ENCODE results near the gene SMYD3.

SMYD3 gene

GRCh38 chr1:246417813-246418564 lies 89.1 kb downstream of the SMYD3 start:
- no peak for DNase-seq (ENCODE audit: low read depth in 3 of 3, low spot score in 1 of 3)

DNA sequence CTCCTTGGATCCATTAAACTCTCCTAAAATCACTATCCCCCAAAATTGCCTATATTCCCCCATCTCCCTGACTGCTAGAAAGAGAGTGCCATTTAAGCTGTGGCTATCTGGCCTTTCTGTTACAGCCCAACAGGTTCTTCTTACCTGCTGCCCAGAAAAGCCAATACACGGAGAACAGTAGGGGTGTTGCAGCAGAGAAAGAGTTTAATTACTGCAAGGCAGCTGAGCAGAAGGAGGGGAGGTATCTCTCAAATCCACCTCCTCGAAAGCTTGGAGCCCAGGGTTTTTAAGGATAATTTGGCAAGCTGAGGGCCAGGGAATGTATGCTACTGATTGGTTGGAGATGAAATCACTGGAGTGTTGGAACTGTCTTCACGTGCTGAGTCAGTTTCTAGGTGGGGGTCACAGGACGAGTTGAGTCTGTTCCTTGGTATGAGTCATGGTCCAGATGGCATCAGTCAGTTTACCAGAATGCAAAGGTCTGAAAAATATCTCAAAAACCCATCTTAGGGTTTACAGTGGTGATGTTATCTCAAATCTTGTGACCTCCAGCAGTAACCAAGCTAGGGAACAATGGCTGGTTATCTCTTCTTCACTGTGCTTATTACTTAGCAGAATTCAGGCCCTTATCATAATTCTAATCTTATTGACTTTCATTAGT lies 89.8 kb downstream of the SMYD3 start:
- no peak for DNase-seq (ENCODE audit: low read depth in 3 of 3, low spot score in 1 of 3)

GRCh38 chr1:246416261-246416660 lies 90.8 kb downstream of the SMYD3 start:
- DNase-seq (ENCODE audit: low read depth in 3 of 3, low spot score in 1 of 3) = no peak

DNA sequence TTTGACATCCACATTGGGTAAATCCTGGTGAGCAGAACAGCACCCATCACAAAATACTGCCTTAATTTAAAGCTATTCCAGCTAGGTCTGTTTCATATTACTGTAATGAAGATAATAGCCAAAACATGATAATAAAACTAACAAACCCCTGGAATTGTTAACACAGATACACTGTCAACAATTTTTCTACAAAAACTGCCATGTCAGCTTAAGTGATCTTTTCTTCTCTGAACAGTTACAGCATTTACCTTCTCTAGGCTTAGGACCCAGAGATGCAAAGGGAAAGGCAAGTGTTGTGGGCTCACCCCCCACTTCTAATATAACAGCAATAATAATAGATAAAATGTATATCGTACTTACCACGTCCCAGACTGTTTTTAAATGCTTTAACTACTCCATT lies 92.1 kb downstream of the SMYD3 start:
- no peak for DNase-seq (ENCODE audit: low read depth in 3 of 3, low spot score in 1 of 3)

DNA sequence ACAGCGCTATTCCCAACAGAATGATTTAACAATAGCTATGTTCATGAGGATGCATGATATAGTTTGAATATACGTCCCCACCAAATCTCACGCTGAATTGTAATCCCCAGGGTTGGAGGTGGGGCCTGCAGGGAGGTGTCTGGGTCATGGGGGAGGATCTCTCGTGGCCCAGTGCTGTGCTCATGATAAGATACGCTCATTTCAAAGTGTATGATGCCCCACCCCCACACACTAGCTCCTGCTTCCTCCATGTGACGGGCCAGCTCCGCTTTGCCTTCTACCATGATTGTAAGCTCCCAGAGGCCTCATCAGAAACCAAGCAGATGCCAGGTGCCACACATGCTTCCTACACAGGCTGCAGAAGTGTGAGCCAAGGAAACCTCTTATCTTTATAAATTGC lies 93.6 kb downstream of the SMYD3 start:
- DNase-seq (ENCODE audit: low read depth in 3 of 3, low spot score in 1 of 3) = no peak

DNA sequence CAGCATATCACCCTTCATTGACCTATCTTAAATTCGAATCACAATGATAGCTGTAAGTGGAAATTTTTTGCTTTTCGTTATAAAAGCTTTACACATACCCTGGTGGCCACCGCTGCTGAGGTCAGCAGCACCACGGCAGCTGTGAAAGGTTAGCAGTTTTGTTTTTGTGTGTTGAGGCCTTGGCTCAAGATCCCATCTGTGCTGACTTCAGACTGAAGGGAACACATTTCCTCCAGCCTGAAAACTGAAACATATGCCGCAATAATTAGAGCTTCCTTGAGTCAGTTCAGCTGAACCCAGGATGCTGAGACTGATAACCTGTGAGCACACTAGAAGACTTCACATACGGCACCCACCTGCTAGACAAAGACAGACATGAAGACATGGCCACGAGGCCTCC lies 103.0 kb downstream of the SMYD3 start:
- no peak for DNase-seq (ENCODE audit: low read depth in 3 of 3, low spot score in 1 of 3)

DNA sequence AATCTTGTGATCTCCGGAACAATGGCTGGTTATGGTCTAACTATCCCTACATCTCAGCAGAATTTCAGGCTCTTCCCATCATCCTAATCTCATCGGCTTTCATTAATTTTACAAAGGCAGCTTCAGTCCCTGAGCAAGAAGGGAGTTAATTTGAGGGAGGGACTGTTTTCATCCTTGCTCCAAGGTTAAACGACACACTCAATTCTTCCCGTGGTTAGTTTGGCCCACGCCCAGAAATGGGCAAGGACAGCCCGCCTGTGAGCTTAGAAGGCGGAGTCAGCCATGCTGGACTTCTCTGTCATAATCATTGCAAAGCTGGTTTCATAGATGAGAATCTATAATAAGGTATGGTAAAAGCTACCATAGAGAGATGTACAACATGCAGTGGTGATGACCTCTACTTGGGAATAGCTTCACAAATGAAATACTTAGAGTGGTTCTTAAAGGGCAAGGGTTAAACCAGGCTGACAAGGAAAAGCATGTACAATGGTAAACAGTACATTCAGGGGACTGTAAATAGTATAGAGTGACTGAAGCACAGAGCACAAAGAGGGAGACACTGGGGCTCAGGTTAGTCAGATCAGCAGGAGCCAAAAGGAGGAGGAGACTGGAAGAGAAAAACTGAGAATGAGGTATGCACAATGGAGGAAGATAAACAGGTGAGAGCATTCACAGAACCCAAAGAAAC lies 108.8 kb downstream of the SMYD3 start:
- DNase-seq (ENCODE audit: low read depth in 3 of 3, low spot score in 1 of 3) = no peak

DNA sequence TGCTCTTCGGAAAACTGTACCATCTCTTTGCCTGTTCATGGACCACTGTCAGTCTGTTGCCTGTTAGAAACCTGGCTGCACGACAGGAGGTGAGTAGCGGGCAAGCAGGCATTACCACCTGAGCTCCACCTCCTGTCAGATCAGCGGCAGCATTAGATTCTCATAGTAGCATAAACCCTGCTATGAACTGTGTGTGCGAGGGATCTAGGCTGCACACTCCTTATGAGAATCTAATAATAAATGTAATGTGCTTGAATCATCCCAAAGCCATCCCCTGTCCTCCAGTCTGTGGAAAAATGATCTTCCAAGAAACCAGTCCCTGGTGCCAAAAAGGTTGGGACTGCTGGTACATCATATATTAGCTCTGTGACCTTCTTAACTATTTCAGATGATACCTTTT lies 110.0 kb downstream of the SMYD3 start:
- no peak for DNase-seq (ENCODE audit: low read depth in 3 of 3, low spot score in 1 of 3)

GRCh38 chr1:246396322-246396721 lies 110.8 kb downstream of the SMYD3 start:
- DNase-seq (ENCODE audit: low read depth in 3 of 3, low spot score in 1 of 3) = no peak

DNA sequence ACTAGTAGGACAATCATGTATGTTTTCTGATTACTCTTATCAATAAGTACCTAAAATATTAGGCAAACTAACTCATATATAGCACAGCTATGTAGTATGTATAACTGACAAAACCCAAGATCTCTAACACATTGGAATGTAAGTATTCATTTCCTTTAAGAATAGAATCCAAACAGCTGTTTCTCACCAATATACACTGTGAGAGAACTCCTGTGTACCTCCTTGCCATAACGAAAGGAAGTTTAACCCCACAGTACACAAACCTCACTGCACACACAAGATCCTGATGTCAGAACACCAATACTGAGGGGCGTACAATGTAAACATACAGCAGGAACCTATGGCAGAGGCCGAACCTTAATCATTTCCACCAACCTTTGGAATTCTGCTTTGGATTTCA lies 113.0 kb downstream of the SMYD3 start:
- no peak for DNase-seq (ENCODE audit: low read depth in 3 of 3, low spot score in 1 of 3)

GRCh38 chr1:246390855-246391254 lies 116.2 kb downstream of the SMYD3 start:
- DNase-seq (ENCODE audit: low read depth in 3 of 3, low spot score in 1 of 3) = no peak

GRCh38 chr1:246384616-246385015 lies 122.5 kb downstream of the SMYD3 start:
- DNase-seq (ENCODE audit: low read depth in 3 of 3, low spot score in 1 of 3) = no peak

GRCh38 chr1:246383791-246384190 lies 123.3 kb downstream of the SMYD3 start:
- no peak for DNase-seq (ENCODE audit: low read depth in 3 of 3, low spot score in 1 of 3)

DNA sequence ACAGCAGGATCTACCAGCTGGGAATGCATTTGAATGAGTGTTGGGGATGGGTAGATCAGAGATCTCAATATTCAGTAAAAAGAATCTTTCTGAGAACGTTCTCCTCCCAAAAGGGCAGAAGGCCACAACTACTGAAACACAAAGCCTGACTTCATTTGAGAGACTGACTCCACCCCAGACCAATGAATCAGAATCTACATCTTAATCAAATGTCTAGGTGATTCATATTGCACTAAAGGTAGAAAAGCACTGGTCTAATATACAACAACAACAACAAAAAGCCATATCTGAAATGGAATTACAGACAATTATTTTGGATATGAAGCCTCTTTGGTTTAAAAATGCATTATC lies 123.9 kb downstream of the SMYD3 start:
- DNase-seq (ENCODE audit: low read depth in 3 of 3, low spot score in 1 of 3) = no peak

GRCh38 chr1:246382589-246383238 lies 124.4 kb downstream of the SMYD3 start:
- DNase-seq (ENCODE audit: low read depth in 3 of 3, low spot score in 1 of 3) = no peak

GRCh38 chr1:246381452-246381851 lies 125.6 kb downstream of the SMYD3 start:
- DNase-seq (ENCODE audit: low read depth in 3 of 3, low spot score in 1 of 3) = no peak

DNA sequence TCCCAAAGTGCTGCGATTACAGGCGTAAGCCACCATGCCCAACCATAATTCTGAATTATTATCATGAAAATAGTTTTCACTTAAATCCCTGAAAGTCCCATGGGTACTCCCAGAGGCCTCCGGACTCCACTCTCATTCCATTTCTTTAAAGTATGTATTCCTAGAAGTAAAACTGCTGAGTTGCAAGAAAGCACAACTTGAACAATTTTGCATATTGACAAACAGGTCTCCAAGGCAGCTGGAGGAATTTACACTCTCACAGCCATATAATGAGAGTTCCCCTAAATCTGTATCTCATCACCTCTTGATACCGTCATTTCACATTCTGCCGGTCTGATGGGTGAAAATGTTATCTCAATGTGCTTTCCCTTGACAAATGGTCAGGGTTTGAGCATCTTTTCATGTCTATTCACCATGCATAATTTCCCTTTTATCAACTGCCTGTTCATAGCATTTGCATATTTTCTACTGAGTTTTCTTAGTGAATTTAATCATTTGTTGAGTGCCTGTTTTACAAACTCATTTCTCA lies 129.4 kb downstream of the SMYD3 start:
- DNase-seq (ENCODE audit: low read depth in 3 of 3, low spot score in 1 of 3) = no peak

DNA sequence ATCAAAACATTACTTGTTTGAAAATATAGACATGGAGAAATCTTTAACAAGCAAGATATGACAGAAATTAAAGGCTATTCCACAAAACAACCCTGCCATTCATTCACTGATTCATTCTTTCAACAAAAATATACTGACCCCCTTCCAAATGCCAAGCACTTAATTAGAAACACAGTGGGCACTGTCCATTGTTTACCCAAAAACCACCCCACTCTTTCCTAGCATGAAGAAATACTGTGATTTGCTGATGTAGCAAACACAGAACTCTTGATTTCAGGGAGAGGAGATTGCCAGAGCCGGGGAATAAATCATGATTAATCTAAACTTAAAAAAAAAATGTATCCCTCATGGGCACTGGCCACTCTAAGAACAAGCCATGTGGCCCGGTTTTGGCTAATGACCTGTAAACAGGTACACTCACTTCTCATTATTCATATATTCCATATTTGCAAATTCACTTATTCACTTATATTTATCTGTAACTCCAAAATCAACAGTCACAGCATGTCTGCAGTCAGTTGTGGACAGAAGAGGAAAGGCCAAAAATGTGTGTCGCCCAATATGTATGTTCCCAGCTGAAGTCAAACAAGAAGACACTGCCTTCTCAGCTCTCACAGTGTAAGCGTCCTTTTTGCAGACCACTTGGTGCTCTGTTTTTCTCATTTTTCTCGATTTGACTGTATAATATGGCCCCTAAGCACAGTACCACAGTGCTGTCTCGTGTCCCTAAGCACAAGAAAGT lies 133.1 kb downstream of the SMYD3 start:
- DNase-seq (ENCODE audit: low read depth in 3 of 3, low spot score in 1 of 3) = no peak

GRCh38 chr1:246372559-246372958 lies 134.5 kb downstream of the SMYD3 start:
- DNase-seq (ENCODE audit: low read depth in 3 of 3, low spot score in 1 of 3) = no peak

GRCh38 chr1:246367041-246367440 lies 140.0 kb downstream of the SMYD3 start:
- no peak for DNase-seq (ENCODE audit: low read depth in 3 of 3, low spot score in 1 of 3)

DNA sequence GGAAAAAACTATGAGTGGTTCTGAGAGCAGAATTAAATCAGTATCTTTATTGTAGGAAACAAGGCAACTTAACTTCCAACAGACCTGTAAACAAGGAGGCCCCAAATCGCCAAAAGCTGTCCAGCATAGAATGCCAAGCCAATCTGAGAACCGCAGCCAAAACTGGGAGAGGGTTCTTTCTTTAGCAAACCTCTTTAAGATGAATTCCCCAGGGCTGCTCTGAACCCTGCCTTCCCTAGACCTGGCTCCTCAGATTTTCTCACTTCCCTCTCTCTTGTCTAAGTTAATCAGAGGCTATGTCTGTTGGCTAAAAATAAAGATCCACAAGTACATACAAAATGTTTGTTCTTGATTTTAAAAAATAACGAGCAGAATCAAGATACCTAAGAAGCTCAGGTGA lies 141.4 kb downstream of the SMYD3 start:
- DNase-seq (ENCODE audit: low read depth in 3 of 3, low spot score in 1 of 3) = no peak

Measured in stimulated activated CD4-positive, alpha-beta T cell treated with anti-CD3 and anti-CD28 coated beads, TNF-alpha, amount 100 ng/mL, for 1 hour (primary cell).